Effector CD4-positive, alpha-beta T cell (primary cell): Measurements from ENCODE around the gene RIBC1.
A peak's percentile ranks its signal among the peaks of the same experiment; 100 is the strongest.
"Not testable (repeated sequence)": the region's sequence is repeated elsewhere in the genome, so short reads cannot be mapped to it uniquely, and the experiment has no call there.

Experiments
- DNase-seq: peaks from one replicate; pipeline ENCODE4 v3.0.0-alpha.2; 2020

RIBC1 gene

DNA sequence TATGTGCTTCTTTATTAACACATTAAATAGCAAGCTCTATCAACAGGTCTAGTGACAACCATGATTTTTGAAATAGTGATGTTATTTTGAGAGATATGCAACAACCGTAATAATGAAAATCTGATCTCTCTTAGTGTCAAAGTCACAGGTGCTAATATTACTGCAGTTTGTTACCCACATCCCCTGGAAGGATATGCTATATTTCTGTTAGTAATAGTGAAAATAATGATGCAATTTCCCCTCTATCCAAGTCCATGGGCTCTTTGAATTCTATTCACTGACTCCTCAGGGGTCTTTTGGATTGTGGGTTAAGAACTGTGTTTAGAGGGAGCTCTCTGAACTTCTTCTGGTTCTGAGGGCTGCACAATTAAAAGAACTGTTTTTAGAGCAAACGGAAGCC is 14.5 kb downstream of the RIBC1 start:
- DNase-seq = no peak

GRCh38 chrX:53438174-53438831 is 15.6 kb downstream of the RIBC1 start:
- no peak for DNase-seq

GRCh38 chrX:53438832-53439230 is 16.2 kb downstream of the RIBC1 start:
- no peak for DNase-seq

DNA sequence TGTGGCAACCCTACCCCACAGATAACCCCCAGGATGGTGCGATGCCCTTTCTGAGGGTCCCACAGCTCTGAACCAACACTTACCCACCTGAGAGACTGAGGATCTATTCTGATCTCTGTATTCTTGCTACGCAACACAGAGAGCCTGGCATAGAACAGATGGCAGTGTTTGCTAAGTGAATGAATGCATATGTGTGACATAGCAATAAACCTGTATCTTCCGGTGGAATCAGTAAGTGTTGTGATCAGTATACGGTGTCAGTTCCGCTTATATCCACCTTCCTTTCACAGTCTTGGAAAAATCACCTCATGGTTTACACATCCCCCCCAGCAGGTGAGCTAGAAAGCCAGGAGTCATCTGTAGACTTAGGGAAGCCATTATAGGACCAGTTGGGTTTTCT is 17.4 kb downstream of the RIBC1 start:
- DNase-seq = no peak

GRCh38 chrX:53440621-53441517 is 18.2 kb downstream of the RIBC1 start:
- no peak for DNase-seq

DNA sequence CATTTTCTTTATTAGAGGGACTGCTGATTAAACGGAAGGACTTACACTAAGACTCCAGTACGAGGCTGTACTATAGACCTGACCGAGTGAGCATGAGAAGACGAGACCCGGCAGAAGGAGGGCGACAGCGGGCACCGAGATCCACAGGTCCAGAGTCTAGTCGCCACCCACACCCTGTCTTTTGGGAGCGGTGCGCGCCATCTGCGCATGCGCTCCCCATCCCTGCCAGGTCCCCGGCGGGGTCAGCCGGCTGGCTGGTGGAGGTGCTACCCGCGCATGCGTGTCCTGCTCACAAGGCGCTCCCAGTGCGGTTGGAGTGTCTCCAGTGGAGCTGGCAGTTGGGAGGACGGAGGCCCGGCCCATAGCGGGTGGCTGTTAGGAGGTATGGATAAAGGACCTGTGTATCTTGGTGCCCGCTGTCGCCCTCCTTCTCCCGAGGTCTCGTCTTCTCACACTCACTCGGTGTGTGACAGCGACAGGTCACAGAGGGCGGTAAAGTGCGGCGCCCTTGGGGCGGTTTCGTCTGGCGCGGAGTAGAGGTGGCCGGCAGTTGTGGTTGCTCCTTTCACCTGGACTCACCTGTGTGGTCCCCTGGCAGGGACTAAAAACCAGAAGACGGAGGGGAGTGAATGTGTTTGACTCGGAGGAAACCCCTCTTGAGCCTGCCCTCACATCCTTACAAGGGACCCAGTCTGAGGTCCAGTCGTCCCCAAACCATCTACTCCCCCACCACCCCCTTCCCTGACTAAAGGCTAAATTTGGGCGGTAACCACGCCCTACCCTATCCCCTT is 19.1 kb downstream of the RIBC1 start:
- peak; percentile 55 for DNase-seq

- DNase-seq = no peak
These were observed 19.6 kb downstream of the RIBC1 start for GRCh38 chrX:53442322-53442631.

- DNase-seq = no peak
These were observed 23.3 kb downstream of the RIBC1 start for GRCh38 chrX:53445977-53446376.

- no peak for DNase-seq
These were observed 24.8 kb downstream of the RIBC1 start for GRCh38 chrX:53447441-53447840.

- no peak for DNase-seq
These were observed 27.0 kb downstream of the RIBC1 start for GRCh38 chrX:53449632-53450031.

DNA sequence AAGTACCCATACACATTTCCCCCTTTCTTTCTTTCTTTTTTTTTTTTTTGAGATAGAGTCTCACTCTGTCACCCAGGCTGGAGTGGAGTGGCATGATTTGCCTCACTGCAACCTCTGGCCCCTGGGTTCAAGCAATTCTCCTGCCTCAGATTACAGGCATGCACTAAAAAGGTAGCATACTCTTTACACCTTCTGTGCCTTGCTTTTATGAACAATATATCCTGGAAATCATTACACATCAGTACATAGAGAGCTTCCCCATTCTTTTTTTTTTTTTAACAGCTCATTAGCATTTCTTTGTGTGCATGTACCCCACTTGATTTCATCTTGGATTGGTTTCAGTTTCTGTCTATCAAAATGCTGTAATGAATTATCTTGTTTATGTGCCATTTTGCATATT is 30.1 kb downstream of the RIBC1 start:
- no peak for DNase-seq

DNA sequence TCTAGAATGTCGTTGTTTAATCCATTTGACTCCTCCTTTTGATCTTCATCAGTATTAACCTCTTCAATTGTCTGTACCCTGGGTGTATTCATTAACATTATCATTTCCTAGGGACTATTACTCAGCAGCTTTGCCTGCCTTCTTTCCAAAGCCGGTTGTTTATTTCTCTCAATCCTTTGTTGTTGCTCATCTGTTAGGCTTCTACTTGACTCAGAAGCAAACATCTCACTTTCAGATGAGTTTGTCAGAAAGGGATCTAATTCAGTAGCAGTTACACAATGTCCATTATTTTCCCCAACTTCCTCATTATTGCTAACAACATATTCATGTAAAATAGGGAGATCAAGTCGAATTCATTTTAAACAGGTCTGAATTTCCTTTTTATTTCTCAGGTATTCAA is 33.6 kb downstream of the RIBC1 start:
- DNase-seq = no peak

- DNase-seq = no peak
These were observed 35.4 kb downstream of the RIBC1 start for GRCh38 chrX:53458082-53458481.

DNA sequence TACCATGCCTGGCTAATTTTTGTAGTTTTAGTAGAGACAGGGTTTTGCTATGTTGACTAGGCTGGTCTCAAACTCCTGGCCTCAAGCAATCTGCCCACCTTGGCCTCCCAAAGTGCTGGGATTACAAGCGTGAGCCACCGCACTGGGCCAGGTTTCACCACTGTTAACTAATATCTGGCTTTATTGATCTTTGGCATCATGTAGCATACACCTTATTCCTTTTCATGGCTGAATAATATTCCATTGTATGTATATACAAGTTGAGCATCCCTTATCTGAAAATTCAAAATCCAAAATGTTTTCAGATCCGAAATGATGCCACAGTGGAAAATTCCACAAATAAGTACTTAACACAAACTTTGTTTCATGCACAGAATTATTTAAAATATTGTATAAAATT is 46.0 kb downstream of the RIBC1 start:
- DNase-seq = not testable (repeated sequence)

DNA sequence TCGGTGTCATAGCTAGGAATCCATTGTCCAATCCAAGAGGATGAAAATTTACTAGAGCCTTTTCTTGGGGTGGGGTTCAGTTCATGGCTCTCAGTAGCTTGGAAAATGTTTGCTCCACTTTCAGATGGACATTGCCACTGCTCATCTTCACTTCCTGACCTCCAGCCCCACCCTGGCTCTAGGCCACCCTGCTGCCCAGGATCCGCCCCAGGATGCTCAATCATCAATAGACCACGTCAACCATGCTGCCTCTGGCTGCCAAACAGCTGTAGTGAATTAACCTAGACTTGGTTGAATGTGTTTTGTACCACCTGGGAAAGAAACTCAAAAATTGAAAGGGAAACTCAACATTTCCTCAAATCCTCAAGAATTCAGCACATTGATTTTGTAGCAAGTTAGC is 48.7 kb downstream of the RIBC1 start:
- no peak for DNase-seq

GRCh38 chrX:53474707-53475106 is 52.0 kb downstream of the RIBC1 start:
- DNase-seq = no peak

- no peak for DNase-seq
These were observed 53.7 kb downstream of the RIBC1 start for GRCh38 chrX:53476371-53476770.

DNA sequence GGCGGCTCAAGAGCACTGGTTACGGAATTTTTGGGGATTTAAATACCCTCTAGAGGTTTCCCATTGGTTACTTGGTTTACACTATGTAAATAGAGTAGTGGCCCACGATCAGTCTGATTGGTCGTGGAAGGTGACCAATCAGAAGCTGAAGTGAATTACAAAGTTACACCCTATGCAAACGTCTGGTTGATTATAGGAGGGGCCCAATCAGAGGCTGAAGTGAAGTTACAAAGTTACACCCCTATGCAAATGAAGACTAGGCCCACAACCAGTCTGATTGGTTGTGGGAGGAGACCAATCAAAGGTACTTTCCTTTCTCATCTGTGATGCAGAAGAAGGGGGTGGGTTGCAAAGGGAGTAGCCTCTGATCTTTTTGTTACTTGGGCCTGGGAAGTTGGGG is 56.6 kb downstream of the RIBC1 start:
- no peak for DNase-seq
